Measurements from ENCODE around the gene GRAMD1A. TPM values are rescaled to one million over a fixed set of nuclear protein-coding genes. Genes with fewer than 3 reads are reported as not detected.

GRAMD1A gene
- polyA plus RNA-seq, 1 of the 3 experiments (the other 2 are of a cell fraction): 81.9 TPM

GRCh38 chr19:34967551-34967950, 32.6 kb upstream of the GRAMD1A start:
- Histone ChIP-seq H3K27ac (ENCODE audit: low read depth in 2 of 2, low read length in 1 of 2) (no peak overlapping the region), H4K20me1 (ENCODE audit: insufficient read depth) (no peaks in the 10 kb centered on the region), H3K79me2 (ENCODE audit: insufficient read depth) (peaks cover 10% of the 10 kb centered on the region; the same call in 1 of the 2 replicates), H3K9me3 (no peaks in the 10 kb centered on the region), H3F3A (replicated peaks; ENCODE audit: insufficient read depth) (no peaks in the 10 kb centered on the region), H3K4me2 (no peak overlapping the region), H2AFZ (ENCODE audit: low read depth) (no peak overlapping the region), H3K36me3 (replicated peaks in 1 of 2; ENCODE audit: control insufficient read depth in 1 of 2, insufficient read depth in 2 of 2, low read length in 1 of 2) (no peaks in the 10 kb centered on the region), H3K9me2 (no peaks in the 10 kb centered on the region), H3K27me3 (ENCODE audit: insufficient read depth) (peaks cover 6% of the 10 kb centered on the region; the same call in 1 of the 2 replicates), H3K4me3 (ENCODE audit: low read depth in 2 of 2, low read length in 1 of 2) (no peak overlapping the region), H3K9ac (no peak overlapping the region), H3K4me1 (ENCODE audit: control insufficient read depth in 1 of 2, insufficient read depth in 2 of 2, low read depth in 1 of 2, low read length in 1 of 2) (peaks cover 0 to 6% of the 10 kb centered on the region in 2 experiments; a peak in 2 of 4 replicates)
- ChIA-PET CTCF (interaction anchor here (1.0 to 2.0 kb wide), 4 partner anchors 60 to 99 kb away, joined by 3 to 6 read pairs (median 4); no protein-coding TSS in a partner anchor), POLR2A (no interaction called here)
- DNase-seq: no peak
- TF ChIP-seq GABPA (IDR thresholded peaks at IDR 0.05; ENCODE audit: low read depth): no peak
- no peak for TF ChIP-seq NFIC (IDR thresholded peaks at IDR 0.05; ENCODE audit: borderline replicate concordance)
- no peak for TF ChIP-seq IRF3 (IDR thresholded peaks at IDR 0.05; ENCODE audit: low read depth, low read length)
- TF ChIP-seq RCOR1 (IDR thresholded peaks at IDR 0.05; ENCODE audit: low read length): no peak
- TF ChIP-seq, protein P1, sequence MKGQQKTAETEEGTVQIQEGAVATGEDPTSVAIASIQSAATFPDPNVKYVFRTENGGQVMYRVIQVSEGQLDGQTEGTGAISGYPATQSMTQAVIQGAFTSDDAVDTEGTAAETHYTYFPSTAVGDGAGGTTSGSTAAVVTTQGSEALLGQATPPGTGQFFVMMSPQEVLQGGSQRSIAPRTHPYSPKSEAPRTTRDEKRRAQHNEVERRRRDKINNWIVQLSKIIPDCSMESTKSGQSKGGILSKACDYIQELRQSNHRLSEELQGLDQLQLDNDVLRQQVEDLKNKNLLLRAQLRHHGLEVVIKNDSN (IDR thresholded peaks at IDR 0.05; ENCODE audit: borderline replicate concordance, low read depth): no peak
- TF ChIP-seq FOXM1 (IDR thresholded peaks at IDR 0.05; ENCODE audit: low read depth): no peak
- TF ChIP-seq, protein P2, sequence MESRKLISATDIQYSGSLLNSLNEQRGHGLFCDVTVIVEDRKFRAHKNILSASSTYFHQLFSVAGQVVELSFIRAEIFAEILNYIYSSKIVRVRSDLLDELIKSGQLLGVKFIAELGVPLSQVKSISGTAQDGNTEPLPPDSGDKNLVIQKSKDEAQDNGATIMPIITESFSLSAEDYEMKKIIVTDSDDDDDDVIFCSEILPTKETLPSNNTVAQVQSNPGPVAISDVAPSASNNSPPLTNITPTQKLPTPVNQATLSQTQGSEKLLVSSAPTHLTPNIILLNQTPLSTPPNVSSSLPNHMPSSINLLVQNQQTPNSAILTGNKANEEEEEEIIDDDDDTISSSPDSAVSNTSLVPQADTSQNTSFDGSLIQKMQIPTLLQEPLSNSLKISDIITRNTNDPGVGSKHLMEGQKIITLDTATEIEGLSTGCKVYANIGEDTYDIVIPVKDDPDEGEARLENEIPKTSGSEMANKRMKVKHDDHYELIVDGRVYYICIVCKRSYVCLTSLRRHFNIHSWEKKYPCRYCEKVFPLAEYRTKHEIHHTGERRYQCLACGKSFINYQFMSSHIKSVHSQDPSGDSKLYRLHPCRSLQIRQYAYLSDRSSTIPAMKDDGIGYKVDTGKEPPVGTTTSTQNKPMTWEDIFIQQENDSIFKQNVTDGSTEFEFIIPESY (IDR thresholded peaks at IDR 0.05; ENCODE audit: borderline replicate concordance, low read depth): no peak
- no peak for TF ChIP-seq REST (IDR thresholded peaks at IDR 0.05; ENCODE audit: low read depth, low read length)
- TF ChIP-seq EZH2phosphoT487 (IDR thresholded peaks at IDR 0.05; ENCODE audit: borderline replicate concordance, low read depth): no peak
- 31% methylated on average over 6 of the region's 6 CpGs for WGBS (ENCODE audit: low lambda C conversion rate)

Data from SK-N-SH (cell line).